HL-60 (cell line): ENCODE results near the gene ZFAND6.
"Not testable (repeated sequence)": the region's sequence is repeated elsewhere in the genome, so short reads cannot be mapped to it uniquely, and the experiment has no call there.

ENCODE experiments used
- DNase-seq, 2 experiments: peaks; one replicate each; pipeline ENCODE4 v3.0.0-alpha.2; 2010 to 2020; ENCODE audit warnings: low read depth in 1 of 2, low spot score in 1 of 2
- H3K27ac ChIP-seq: fragments of 250-450 bp; sonication (Bioruptor Pico); replicated peaks from 2 replicates; pipeline ENCODE4 v1.5.1; 2020; ENCODE audit warnings: mild to moderate bottlenecking, moderate library complexity
- H3K27me3 ChIP-seq: fragments of 250-450 bp; sonication (Bioruptor Pico); 2 replicates; pipeline ENCODE4 v1.5.1; 2021; ENCODE audit warnings: mild to moderate bottlenecking, moderate library complexity; ENCODE audit not compliant: insufficient read depth, poor library complexity, severe bottlenecking
- H3K4me3 ChIP-seq: replicated peaks from 2 replicates; pipeline ENCODE4 v1.5.1; 2011; ENCODE audit warnings: mild to moderate bottlenecking, control low read depth, low read length; ENCODE audit not compliant: insufficient read depth
- GABPA ChIP-seq: IDR thresholded peaks from 2 replicates; pipeline ENCODE4 v1.6.1; 2012; ENCODE audit warnings: low read depth
- POLR2AphosphoS5 ChIP-seq: IDR thresholded peaks from 2 replicates; pipeline ENCODE4 v1.6.1; 2012; ENCODE audit warnings: low read depth
- SPI1 ChIP-seq: IDR thresholded peaks from 2 replicates; pipeline ENCODE4 v1.6.1; 2012; ENCODE audit warnings: low read depth, mild to moderate bottlenecking, borderline replicate concordance
- TF ChIP-seq, protein P1 (sequence below): IDR thresholded peaks from one replicate; pipeline ENCODE4 v1.5.1; 2011; ENCODE audit warnings: low read length, control low read depth, inconsistent platforms; ENCODE audit not compliant: insufficient read depth
- TF ChIP-seq, protein P2 (sequence below): IDR thresholded peaks from 2 replicates; pipeline ENCODE4 v1.6.1; 2012; ENCODE audit warnings: low read depth; ENCODE audit not compliant: insufficient replicate concordance

ZFAND6 gene

DNA sequence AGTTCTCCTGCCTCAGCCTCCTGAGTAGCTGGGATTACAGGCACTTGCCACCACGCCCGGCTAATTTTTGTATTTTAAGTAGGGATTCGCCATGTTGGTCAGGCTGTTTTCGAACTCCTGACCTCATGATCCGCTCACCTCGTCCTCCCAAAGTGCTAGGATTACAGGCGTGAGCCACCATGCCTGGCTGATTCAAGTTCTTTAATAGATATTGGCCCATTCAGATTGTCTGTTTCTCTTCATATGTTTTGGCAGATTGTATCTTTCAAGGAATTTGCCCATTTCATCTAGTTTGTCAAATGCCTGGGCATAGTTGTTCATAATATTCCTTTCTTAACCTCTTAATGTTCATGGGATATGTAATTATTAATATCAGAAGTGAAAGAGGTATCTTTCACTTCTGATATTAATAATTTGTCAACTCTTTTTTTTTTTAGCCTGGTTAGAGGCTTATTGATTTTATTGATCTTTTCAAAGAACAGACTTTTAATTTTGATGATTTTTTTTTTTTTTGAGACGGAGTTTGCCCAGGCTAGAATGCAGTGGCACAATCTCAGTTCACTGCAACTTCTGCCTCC lies 40.2 kb upstream of the ZFAND6 start:
- Histone ChIP-seq H3K27me3 (no peaks in the 10 kb centered on the region), H3K4me3 (no peak overlapping the region), H3K27ac (no peak overlapping the region)
- DNase-seq, result no peak
- TF ChIP-seq, protein P1, sequence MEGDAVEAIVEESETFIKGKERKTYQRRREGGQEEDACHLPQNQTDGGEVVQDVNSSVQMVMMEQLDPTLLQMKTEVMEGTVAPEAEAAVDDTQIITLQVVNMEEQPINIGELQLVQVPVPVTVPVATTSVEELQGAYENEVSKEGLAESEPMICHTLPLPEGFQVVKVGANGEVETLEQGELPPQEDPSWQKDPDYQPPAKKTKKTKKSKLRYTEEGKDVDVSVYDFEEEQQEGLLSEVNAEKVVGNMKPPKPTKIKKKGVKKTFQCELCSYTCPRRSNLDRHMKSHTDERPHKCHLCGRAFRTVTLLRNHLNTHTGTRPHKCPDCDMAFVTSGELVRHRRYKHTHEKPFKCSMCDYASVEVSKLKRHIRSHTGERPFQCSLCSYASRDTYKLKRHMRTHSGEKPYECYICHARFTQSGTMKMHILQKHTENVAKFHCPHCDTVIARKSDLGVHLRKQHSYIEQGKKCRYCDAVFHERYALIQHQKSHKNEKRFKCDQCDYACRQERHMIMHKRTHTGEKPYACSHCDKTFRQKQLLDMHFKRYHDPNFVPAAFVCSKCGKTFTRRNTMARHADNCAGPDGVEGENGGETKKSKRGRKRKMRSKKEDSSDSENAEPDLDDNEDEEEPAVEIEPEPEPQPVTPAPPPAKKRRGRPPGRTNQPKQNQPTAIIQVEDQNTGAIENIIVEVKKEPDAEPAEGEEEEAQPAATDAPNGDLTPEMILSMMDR, result no peak
- TF ChIP-seq POLR2AphosphoS5 (no peak), GABPA (no peak)
- TF ChIP-seq, protein P2, sequence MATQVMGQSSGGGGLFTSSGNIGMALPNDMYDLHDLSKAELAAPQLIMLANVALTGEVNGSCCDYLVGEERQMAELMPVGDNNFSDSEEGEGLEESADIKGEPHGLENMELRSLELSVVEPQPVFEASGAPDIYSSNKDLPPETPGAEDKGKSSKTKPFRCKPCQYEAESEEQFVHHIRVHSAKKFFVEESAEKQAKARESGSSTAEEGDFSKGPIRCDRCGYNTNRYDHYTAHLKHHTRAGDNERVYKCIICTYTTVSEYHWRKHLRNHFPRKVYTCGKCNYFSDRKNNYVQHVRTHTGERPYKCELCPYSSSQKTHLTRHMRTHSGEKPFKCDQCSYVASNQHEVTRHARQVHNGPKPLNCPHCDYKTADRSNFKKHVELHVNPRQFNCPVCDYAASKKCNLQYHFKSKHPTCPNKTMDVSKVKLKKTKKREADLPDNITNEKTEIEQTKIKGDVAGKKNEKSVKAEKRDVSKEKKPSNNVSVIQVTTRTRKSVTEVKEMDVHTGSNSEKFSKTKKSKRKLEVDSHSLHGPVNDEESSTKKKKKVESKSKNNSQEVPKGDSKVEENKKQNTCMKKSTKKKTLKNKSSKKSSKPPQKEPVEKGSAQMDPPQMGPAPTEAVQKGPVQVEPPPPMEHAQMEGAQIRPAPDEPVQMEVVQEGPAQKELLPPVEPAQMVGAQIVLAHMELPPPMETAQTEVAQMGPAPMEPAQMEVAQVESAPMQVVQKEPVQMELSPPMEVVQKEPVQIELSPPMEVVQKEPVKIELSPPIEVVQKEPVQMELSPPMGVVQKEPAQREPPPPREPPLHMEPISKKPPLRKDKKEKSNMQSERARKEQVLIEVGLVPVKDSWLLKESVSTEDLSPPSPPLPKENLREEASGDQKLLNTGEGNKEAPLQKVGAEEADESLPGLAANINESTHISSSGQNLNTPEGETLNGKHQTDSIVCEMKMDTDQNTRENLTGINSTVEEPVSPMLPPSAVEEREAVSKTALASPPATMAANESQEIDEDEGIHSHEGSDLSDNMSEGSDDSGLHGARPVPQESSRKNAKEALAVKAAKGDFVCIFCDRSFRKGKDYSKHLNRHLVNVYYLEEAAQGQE, result no peak

DNA sequence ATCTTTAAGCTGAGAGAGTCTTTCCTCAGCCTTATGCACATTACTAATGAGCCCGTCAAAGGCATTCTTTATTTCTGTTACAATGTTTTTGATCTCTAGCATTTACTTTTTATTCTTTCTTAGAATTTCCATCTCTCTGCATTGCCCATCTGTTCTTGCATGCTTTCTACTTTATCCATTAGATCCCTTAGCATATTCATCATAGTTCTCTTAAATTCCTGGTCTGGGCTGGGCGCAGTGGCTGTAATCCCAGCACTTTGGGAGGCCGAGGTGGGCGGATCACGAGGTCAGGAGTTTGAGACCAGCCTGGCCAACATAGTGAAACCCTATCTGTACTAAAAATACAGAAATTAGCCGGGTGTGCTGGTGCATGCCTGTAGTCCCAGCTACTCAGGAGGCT lies 39.3 kb upstream of the ZFAND6 start:
- not testable (repeated sequence) for DNase-seq, H3K27me3 ChIP-seq, H3K4me3 ChIP-seq

DNA sequence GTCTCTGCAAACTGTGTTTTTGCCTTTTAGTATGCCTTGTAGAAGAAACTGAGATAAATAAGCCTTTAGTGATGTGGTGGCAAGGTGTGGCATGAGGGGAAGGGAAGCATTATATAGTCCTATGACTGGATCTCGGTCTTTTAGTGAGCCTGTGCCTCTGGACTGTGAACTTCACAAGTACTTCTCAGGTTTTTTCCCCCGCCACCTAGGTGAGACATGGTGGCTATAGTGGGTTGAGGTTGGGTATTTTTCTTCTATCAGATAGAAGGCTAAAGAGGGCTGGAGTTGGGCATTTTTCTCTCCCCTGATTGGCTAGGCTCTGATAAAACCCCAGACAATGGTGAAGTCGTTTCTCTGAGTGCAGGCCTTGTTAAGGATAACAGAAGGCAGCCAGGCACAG lies 38.7 kb upstream of the ZFAND6 start:
- no peak overlapping the region for H3K27ac ChIP-seq
- no peak for TF ChIP-seq POLR2AphosphoS5
- TF ChIP-seq, protein P1, result no peak
- TF ChIP-seq, protein P2, result no peak
- no peak for TF ChIP-seq SPI1
- no peak for TF ChIP-seq GABPA

More for the DNA sequence above, 39.3 kb upstream of the ZFAND6 start:
- not testable (repeated sequence) for H3K27ac ChIP-seq

DNA sequence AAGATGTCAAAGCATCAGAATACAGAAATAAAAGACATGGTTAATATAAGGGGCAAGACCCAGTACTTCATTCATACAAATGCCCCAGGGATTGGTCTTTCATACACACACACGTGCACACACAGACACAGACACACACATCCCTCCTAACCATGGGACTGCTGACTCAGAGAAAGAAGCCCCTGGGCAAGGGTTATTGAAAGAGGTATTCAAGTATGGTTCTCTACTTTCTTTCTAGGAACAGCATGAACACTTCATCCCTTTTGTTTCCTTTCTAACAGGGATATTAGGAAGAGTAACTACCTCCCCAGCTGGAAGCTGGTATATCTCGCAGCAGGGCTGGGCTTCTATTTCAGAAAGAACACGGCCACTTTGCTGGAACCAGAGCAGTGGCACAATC lies 33.2 kb upstream of the ZFAND6 start:
- Histone ChIP-seq H3K27me3 (no peaks in the 10 kb centered on the region), H3K4me3 (no peak overlapping the region), H3K27ac (no peak overlapping the region; the same call in 1 of the 2 replicates)
- no peak for DNase-seq
- TF ChIP-seq SPI1, result no peak
- TF ChIP-seq, protein P2, result no peak

More for the DNA sequence above, 38.7 kb upstream of the ZFAND6 start:
- no peak overlapping the region for H3K4me3 ChIP-seq
- DNase-seq, result no peak
- H3K27me3 ChIP-seq, result no peaks in the 10 kb centered on the region
